RWPE1 (cell line): Measurements from ENCODE around the gene TES.

Experiments used
- CTCF ChIA-PET: fragments of 350-600 bp; sonication (Branson Sonifier 250); formaldehyde crosslinking; extraction: SDS; loops from one replicate; lab custom pipeline; 2021; lab: Yijun Ruan, JAX
- POLR2A ChIA-PET: fragments of 400-600 bp; formaldehyde crosslinking; extraction: SDS; loops from one replicate; lab custom pipeline; 2020; ENCODE audit warnings: antibody characterized with exemption; ENCODE audit not compliant: low non-redundant PET; lab: Yijun Ruan, JAX
- DNase-seq: peaks from one replicate; pipeline ENCODE4 v3.0.0; 2012; ENCODE audit warnings: low spot score
- H3K27ac ChIP-seq: fragments of 450-650 bp; 2 replicates; pipeline ENCODE4 v1.5.1; 2017
- TF ChIP-seq, protein P1 (sequence below): fragments of 450-650 bp; conservative IDR thresholded peaks from 2 replicates; pipeline ENCODE4 v1.5.1; 2017; ENCODE audit warnings: low read depth, mild to moderate bottlenecking

The TES gene

DNA sequence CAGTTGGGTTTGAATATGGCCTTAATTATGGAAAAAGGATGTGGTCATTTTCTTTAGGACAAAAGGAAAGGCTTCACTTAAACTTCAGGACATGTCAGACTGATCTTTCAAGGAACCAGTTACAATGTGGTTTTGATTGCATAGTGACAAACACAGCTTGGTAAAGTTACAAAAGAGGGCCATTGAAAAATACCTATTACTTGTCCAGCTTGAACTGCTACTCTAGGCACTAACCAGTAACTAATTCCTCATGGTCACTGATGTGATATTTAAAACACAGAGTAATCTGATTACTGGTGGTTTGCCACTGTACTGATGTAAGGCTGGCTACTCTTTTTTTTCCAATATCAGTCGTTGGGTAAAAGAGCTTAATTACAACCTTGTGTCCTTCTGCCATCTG, 22.6 kb downstream of the TES start:
- no peak overlapping the region for H3K27ac ChIP-seq
- POLR2A ChIA-PET: no interaction called here
- CTCF ChIA-PET: interaction anchor here (0.6 kb wide), 2 partner anchors 293 to 505 kb away, joined by 3 to 4 read pairs; no protein-coding TSS in a partner anchor
- TF ChIP-seq, protein P1, sequence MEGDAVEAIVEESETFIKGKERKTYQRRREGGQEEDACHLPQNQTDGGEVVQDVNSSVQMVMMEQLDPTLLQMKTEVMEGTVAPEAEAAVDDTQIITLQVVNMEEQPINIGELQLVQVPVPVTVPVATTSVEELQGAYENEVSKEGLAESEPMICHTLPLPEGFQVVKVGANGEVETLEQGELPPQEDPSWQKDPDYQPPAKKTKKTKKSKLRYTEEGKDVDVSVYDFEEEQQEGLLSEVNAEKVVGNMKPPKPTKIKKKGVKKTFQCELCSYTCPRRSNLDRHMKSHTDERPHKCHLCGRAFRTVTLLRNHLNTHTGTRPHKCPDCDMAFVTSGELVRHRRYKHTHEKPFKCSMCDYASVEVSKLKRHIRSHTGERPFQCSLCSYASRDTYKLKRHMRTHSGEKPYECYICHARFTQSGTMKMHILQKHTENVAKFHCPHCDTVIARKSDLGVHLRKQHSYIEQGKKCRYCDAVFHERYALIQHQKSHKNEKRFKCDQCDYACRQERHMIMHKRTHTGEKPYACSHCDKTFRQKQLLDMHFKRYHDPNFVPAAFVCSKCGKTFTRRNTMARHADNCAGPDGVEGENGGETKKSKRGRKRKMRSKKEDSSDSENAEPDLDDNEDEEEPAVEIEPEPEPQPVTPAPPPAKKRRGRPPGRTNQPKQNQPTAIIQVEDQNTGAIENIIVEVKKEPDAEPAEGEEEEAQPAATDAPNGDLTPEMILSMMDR: no peak
- no peak for DNase-seq

DNA sequence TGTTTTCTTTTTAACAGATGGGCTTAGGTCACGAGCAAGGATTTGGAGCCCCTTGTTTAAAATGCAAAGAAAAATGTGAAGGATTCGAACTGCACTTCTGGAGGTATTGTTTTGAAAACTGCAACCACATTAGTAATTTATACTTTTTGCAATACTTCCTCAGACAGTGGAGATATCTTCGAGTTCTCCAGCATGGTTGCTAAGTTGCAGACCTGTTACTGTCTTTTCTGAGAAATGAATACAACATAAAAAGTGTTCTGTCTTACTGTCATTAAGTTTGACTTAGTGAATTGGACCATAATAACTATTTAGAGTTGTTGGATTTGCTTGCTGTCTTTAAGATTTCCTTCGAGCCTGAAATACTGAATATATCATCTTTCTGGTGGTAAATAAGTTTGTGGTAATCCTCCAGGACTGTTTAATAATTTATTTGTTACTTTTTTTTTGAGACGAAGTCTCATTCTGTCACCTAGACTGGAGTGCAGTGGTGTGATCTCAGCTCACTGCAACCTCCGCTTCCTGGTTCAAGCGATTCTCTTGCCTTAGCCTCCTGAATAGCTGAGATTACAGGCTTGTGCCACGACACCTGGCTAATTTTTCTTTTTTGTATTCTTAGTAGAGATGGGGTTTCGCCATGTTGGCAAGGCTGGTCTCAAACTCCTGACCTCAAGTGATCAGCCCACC, 24.3 kb downstream of the TES start:
- H3K27ac ChIP-seq: no peak overlapping the region
- no peak for DNase-seq
- CTCF ChIA-PET: interaction anchor here (0.7 to 1.3 kb wide), 3 partner anchors 9 to 68 kb away, joined by 4 to 5 read pairs (median 4); no protein-coding TSS in a partner anchor
- POLR2A ChIA-PET: no interaction called here
- TF ChIP-seq, protein P1: no peak

GRCh38 chr7:116235380-116235779, 25.0 kb downstream of the TES start:
- TF ChIP-seq, protein P1: no peak
- POLR2A ChIA-PET: no interaction called here
- DNase-seq: no peak
- H3K27ac ChIP-seq: no peak overlapping the region
- CTCF ChIA-PET: interaction anchor here (0.5 to 1.6 kb wide), 10 partner anchors 8 to 589 kb away, joined by 3 to 25 read pairs (median 4); no protein-coding TSS in a partner anchor

DNA sequence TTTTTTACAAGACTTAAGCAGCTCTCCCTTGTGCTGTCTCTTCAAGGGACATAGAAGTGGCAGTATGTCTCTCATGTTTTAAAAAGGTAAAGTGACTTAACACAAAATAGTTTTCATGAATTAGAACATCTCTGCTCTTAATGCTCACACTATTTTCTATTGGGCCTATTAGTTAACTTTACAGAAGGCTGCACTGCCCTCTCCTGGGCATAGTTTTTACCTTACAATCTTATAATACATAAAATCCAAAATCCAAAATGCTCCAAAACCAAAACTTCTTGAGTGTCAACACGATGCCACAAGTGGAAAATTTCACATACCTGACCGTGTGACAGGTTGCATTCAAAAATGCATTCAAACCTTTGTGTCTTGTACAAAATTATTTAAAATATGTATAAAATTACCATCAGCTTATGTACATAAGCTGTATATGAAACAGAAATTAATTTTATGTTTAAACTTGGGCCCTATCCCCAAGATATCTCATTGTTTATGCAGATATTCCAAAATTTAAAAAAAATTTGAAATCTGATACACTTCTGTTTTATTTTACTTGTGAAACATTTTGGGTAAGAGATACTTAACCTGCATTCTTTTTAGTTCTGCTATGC, 25.8 kb downstream of the TES start:
- H3K27ac ChIP-seq: no peak overlapping the region
- DNase-seq: peak; percentile 35
- CTCF ChIA-PET: interaction anchor here (0.5 to 1.6 kb wide), 13 partner anchors 10 to 588 kb away, joined by 3 to 25 read pairs (median 4); no protein-coding TSS in a partner anchor
- TF ChIP-seq, protein P1: peak; percentile 69
- POLR2A ChIA-PET: no interaction called here

DNA sequence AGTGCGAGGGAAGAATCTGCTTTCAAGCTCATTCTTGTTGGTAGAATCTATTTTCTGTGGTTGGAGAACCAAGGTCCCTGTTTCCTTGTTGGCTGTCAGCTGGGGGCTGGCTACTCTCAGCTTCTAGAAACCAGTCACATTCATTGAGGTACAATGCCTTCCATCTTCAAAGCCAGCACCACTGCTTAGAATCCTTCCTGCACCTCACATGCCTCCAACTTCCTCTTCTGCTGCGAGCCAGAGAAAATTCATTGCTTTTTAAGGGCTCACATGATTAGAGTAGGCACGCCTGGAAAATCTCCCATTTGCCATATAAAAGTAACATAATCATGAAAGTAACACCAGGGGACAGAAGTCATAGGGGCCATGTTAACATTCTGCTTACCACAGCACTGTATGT, 28.7 kb downstream of the TES start:
- H3K27ac ChIP-seq: peak overlapping the region; percentile 43; the same call in 1 of the 2 replicates
- TF ChIP-seq, protein P1: no peak
- no peak for DNase-seq
- POLR2A ChIA-PET: no interaction called here
- CTCF ChIA-PET: interaction anchor here (0.6 to 1.6 kb wide), 2 partner anchors 59 to 1431 kb away, joined by 3 to 5 read pairs; no protein-coding TSS in a partner anchor

GRCh38 chr7:116239434-116239833, 29.1 kb downstream of the TES start:
- H3K27ac ChIP-seq: no peak overlapping the region
- TF ChIP-seq, protein P1: no peak
- DNase-seq: no peak
- ChIA-PET POLR2A (no interaction called here), CTCF (interaction anchor here (0.6 to 1.6 kb wide), 2 partner anchors 20 to 59 kb away, joined by 5 to 6 read pairs; no protein-coding TSS in a partner anchor)
